HepG2 (cell line): ENCODE data around the gene DNM1L. TPM values are rescaled to one million over a fixed set of nuclear protein-coding genes. Genes with fewer than 3 reads are reported as not detected.

ENCODE experiments used
- BORCS8-MEF2B ChIP-seq: sonication (generic); formaldehyde crosslinking; IDR thresholded peaks from 2 replicates; pipeline ENCODE4 v1.8.0; 2022; ENCODE audit warnings: mild to moderate bottlenecking, missing genetic modification reagents
- CBFB ChIP-seq: sonication (generic); formaldehyde crosslinking; IDR thresholded peaks from 2 replicates; pipeline ENCODE4 v1.4.0; 2020; ENCODE audit warnings: missing genetic modification reagents
- DR1 ChIP-seq: sonication (generic); formaldehyde crosslinking; IDR thresholded peaks from 2 replicates; pipeline ENCODE4 v1.8.0; 2021; ENCODE audit warnings: mild to moderate bottlenecking, missing genetic modification reagents, inconsistent platforms
- FOSL1 ChIP-seq: sonication (generic); formaldehyde crosslinking; IDR thresholded peaks from 2 replicates; pipeline ENCODE4 v1.9.0; 2021; ENCODE audit warnings: missing genetic modification reagents, borderline replicate concordance
- FOXP1 ChIP-seq, 2 experiments: fragments of 450-650 bp in 1 of 2; IDR thresholded peaks; 2 replicates each; pipeline ENCODE4 v1.6.1; 2017 to 2018; ENCODE audit warnings: antibody characterized with exemption in 1 of 2
- KDM5B ChIP-seq: sonication (generic); formaldehyde crosslinking; IDR thresholded peaks from 2 replicates; pipeline ENCODE4 v1.4.0; 2020; ENCODE audit warnings: missing genetic modification reagents, mild to moderate bottlenecking, borderline replicate concordance
- KMT2B ChIP-seq: IDR thresholded peaks from 2 replicates; pipeline ENCODE4 v1.6.1; 2016; ENCODE audit warnings: missing genetic modification reagents, missing compliant biosample characterization
- RBM22 ChIP-seq: fragments of 200-400 bp; formaldehyde crosslinking; optimal IDR thresholded peaks from 2 replicates; pipeline ENCODE3; 2017; ENCODE audit warnings: mild to moderate bottlenecking, low read length, moderate library complexity
- ZNF766 ChIP-seq: sonication (generic); formaldehyde crosslinking; IDR thresholded peaks from 2 replicates; pipeline ENCODE4 v1.5.0; 2020; ENCODE audit warnings: missing genetic modification reagents, borderline replicate concordance
- polyA plus RNA-seq, 8 experiments: library from polyadenylated mRNA; depleted of rRNA in 3 of 8; stranded (reverse) in 7 of 8; unstranded in 1 of 8; fragments of >200 nt; fragmentation: Illumina TruSeq in 4 of 8; extraction: Trizol in 4 of 8; gene quantifications; 2 replicates each; pipeline versions ENCODE4 v1.2.1 to v1.2.3, GENCODE V29; 2011 to 2016; ENCODE audit warnings: low read depth in 4 of 8, missing spikeins in 1 of 8, mixed read lengths in 1 of 8; ENCODE audit not compliant: insufficient read depth in 1 of 8
- total RNA-seq, 5 experiments: library from RNA; depleted of rRNA; stranded (reverse); fragments of >200 nt; fragmentation: Illumina TruSeq; extraction: Trizol; gene quantifications; 2 replicates each; pipeline ENCODE4 v1.2.3, GENCODE V29; 2016; ENCODE audit warnings: low read depth in 1 of 5
- TF ChIP-seq, protein P1 (sequence below), 2 experiments: fragments of 450-650 bp in 1 of 2; sonication (generic) in 1 of 2; formaldehyde crosslinking; IDR thresholded peaks; 2 replicates each; pipeline versions ENCODE4 v1.5.0 to v1.8.0; 2020 to 2022; ENCODE audit warnings: mild to moderate bottlenecking in 1 of 2, missing genetic modification reagents in 1 of 2
- TF ChIP-seq, protein P2 (sequence below): sonication (generic); formaldehyde crosslinking; IDR thresholded peaks from 2 replicates; pipeline ENCODE4 v1.4.0; 2020; ENCODE audit warnings: low read depth, missing genetic modification reagents
- TF ChIP-seq, protein P3 (sequence below): sonication (generic); formaldehyde crosslinking; IDR thresholded peaks from 2 replicates; pipeline ENCODE4 v1.9.0; 2022; ENCODE audit warnings: low read depth, missing genetic modification reagents
- TF ChIP-seq, protein P4 (sequence below): sonication (generic); formaldehyde crosslinking; IDR thresholded peaks from 2 replicates; pipeline ENCODE4 v1.4.0; 2020; ENCODE audit warnings: missing genetic modification reagents, borderline replicate concordance
- TF ChIP-seq, protein P5 (sequence below): sonication (generic); formaldehyde crosslinking; conservative IDR thresholded peaks from 2 replicates; pipeline ENCODE4 v1.5.0; 2020; ENCODE audit warnings: missing genetic modification reagents
- TF ChIP-seq, protein P6 (sequence below): sonication (generic); formaldehyde crosslinking; IDR thresholded peaks from 2 replicates; pipeline ENCODE4 v1.9.0; 2022; ENCODE audit warnings: missing genetic modification reagents, mild to moderate bottlenecking, borderline replicate concordance

The DNM1L gene
- total and polyA plus RNA-seq, 2 of the 13 experiments (the other 11 are each of a cell fraction or from before 2014, with no cell fraction given): 35.9 to 65.8 TPM

DNA sequence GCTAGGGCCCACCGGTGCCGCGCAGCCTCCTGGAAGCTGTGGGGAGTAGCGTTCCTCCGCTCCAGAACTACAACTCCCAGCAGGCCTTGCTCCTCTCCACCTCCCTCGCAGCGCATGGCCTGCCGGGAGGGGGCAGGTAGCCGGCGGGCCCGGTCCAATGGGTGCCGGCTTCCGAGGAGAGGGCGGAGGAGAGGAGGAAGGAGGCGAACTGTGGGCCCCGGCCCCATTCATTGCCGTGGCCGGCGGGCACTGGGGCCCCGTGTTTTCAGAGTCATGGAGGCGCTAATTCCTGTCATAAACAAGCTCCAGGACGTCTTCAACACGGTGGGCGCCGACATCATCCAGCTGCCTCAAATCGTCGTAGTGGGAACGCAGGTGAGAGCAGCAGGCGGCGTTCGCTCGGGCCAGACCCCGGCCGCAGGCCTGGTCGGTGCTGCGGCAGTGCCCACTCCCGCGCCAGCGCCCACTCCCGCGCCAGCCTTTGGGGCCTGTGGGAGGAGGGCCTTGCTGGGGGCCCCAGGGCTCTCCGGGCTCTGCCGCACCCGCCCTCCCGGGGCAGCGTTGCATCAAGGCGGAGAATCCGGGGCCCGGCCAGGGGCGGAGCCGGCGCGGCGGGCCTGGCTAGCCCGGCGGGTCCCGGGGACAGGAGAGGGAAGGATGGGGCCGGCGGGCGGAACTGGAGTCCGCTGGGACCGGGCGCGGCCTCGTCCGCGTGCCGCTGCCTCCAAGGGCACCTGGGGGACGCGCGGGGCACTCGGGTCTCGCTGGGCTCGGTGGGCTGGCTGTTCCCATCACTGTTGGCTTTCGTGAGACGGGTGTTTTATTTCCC, at the start of gene DNM1L (continued):
- TF ChIP-seq ZNF766 (CRISPR knock-in tag) (peak; percentile 88; the same call in 1 of the 2 replicates), BORCS8-MEF2B (CRISPR knock-in tag) (0 out of 2 replicates have a peak, but pooled peaks have one; percentile 14), DR1 (CRISPR knock-in tag) (peak; percentile 72; the same call in 1 of the 2 replicates), KMT2B (peak; percentile 78), FOSL1 (CRISPR knock-in tag) (no peak), RBM22 (peak; percentile 75), FOXP1 (IDR thresholded peaks at IDR 0.05) (no peak), FOXP1 (CRISPR knock-in tag; IDR thresholded peaks at IDR 0.05) (0 out of 2 replicates have a peak, but pooled peaks have one; percentile 4), KDM5B (CRISPR knock-in tag) (peak; percentile 91), CBFB (CRISPR knock-in tag) (peak; percentile 76)
- TF ChIP-seq, protein P1, sequence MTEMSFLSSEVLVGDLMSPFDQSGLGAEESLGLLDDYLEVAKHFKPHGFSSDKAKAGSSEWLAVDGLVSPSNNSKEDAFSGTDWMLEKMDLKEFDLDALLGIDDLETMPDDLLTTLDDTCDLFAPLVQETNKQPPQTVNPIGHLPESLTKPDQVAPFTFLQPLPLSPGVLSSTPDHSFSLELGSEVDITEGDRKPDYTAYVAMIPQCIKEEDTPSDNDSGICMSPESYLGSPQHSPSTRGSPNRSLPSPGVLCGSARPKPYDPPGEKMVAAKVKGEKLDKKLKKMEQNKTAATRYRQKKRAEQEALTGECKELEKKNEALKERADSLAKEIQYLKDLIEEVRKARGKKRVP (CRISPR knock-in tag; IDR thresholded peaks at IDR 0.05): peak in 1 of 2 experiments; percentile 45; a peak in 2 of 4 replicates
- TF ChIP-seq, protein P2, sequence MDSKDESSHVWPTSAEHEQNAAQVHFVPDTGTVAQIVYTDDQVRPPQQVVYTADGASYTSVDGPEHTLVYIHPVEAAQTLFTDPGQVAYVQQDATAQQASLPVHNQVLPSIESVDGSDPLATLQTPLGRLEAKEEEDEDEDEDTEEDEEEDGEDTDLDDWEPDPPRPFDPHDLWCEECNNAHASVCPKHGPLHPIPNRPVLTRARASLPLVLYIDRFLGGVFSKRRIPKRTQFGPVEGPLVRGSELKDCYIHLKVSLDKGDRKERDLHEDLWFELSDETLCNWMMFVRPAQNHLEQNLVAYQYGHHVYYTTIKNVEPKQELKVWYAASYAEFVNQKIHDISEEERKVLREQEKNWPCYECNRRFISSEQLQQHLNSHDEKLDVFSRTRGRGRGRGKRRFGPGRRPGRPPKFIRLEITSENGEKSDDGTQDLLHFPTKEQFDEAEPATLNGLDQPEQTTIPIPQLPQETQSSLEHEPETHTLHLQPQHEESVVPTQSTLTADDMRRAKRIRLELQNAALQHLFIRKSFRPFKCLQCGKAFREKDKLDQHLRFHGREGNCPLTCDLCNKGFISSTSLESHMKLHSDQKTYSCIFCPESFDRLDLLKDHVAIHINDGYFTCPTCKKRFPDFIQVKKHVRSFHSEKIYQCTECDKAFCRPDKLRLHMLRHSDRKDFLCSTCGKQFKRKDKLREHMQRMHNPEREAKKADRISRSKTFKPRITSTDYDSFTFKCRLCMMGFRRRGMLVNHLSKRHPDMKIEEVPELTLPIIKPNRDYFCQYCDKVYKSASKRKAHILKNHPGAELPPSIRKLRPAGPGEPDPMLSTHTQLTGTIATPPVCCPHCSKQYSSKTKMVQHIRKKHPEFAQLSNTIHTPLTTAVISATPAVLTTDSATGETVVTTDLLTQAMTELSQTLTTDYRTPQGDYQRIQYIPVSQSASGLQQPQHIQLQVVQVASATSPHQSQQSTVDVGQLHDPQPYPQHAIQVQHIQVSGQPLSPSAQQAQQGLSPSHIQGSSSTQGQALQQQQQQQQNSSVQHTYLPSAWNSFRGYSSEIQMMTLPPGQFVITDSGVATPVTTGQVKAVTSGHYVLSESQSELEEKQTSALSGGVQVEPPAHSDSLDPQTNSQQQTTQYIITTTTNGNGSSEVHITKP (CRISPR knock-in tag): peak; percentile 59; the same call in 1 of the 2 replicates
- TF ChIP-seq, protein P3, sequence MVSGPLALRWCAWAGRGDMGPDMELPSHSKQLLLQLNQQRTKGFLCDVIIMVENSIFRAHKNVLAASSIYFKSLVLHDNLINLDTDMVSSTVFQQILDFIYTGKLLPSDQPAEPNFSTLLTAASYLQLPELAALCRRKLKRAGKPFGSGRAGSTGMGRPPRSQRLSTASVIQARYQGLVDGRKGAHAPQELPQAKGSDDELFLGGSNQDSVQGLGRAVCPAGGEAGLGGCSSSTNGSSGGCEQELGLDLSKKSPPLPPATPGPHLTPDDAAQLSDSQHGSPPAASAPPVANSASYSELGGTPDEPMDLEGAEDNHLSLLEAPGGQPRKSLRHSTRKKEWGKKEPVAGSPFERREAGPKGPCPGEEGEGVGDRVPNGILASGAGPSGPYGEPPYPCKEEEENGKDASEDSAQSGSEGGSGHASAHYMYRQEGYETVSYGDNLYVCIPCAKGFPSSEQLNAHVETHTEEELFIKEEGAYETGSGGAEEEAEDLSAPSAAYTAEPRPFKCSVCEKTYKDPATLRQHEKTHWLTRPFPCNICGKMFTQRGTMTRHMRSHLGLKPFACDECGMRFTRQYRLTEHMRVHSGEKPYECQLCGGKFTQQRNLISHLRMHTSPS (CRISPR knock-in tag): peak; percentile 17; the same call in 1 of the 2 replicates
- TF ChIP-seq, protein P4, sequence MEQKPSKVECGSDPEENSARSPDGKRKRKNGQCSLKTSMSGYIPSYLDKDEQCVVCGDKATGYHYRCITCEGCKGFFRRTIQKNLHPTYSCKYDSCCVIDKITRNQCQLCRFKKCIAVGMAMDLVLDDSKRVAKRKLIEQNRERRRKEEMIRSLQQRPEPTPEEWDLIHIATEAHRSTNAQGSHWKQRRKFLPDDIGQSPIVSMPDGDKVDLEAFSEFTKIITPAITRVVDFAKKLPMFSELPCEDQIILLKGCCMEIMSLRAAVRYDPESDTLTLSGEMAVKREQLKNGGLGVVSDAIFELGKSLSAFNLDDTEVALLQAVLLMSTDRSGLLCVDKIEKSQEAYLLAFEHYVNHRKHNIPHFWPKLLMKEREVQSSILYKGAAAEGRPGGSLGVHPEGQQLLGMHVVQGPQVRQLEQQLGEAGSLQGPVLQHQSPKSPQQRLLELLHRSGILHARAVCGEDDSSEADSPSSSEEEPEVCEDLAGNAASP (CRISPR knock-in tag): peak; percentile 62; the same call in 1 of the 2 replicates
- TF ChIP-seq, protein P5, sequence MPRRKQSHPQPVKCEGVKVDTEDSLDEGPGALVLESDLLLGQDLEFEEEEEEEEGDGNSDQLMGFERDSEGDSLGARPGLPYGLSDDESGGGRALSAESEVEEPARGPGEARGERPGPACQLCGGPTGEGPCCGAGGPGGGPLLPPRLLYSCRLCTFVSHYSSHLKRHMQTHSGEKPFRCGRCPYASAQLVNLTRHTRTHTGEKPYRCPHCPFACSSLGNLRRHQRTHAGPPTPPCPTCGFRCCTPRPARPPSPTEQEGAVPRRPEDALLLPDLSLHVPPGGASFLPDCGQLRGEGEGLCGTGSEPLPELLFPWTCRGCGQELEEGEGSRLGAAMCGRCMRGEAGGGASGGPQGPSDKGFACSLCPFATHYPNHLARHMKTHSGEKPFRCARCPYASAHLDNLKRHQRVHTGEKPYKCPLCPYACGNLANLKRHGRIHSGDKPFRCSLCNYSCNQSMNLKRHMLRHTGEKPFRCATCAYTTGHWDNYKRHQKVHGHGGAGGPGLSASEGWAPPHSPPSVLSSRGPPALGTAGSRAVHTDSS (CRISPR knock-in tag): no peak
- TF ChIP-seq, protein P6, sequence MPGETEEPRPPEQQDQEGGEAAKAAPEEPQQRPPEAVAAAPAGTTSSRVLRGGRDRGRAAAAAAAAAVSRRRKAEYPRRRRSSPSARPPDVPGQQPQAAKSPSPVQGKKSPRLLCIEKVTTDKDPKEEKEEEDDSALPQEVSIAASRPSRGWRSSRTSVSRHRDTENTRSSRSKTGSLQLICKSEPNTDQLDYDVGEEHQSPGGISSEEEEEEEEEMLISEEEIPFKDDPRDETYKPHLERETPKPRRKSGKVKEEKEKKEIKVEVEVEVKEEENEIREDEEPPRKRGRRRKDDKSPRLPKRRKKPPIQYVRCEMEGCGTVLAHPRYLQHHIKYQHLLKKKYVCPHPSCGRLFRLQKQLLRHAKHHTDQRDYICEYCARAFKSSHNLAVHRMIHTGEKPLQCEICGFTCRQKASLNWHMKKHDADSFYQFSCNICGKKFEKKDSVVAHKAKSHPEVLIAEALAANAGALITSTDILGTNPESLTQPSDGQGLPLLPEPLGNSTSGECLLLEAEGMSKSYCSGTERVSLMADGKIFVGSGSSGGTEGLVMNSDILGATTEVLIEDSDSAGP (CRISPR knock-in tag): peak; percentile 92
